HFF-Myc (cell line): ENCODE data around the gene SUN3.
A peak's percentile ranks its signal among the peaks of the same experiment; 100 is the strongest.

Experiments used
- DNase-seq: peaks from one replicate; pipeline ENCODE4 v3.0.0-alpha.2; 2011; ENCODE audit warnings: low read depth; ENCODE audit errors: extremely low read depth
- H3K4me3 ChIP-seq: replicated peaks from 2 replicates; pipeline ENCODE4 v1.5.1; 2011; ENCODE audit warnings: low read depth, mild to moderate bottlenecking, control low read depth, low read length
- TF ChIP-seq, protein P1 (sequence below): IDR thresholded peaks from 2 replicates; pipeline ENCODE4 v1.5.1; 2012; ENCODE audit warnings: mild to moderate bottlenecking, low read depth, low read length, control low read depth; ENCODE audit errors: missing control alignments

SUN3 gene

DNA sequence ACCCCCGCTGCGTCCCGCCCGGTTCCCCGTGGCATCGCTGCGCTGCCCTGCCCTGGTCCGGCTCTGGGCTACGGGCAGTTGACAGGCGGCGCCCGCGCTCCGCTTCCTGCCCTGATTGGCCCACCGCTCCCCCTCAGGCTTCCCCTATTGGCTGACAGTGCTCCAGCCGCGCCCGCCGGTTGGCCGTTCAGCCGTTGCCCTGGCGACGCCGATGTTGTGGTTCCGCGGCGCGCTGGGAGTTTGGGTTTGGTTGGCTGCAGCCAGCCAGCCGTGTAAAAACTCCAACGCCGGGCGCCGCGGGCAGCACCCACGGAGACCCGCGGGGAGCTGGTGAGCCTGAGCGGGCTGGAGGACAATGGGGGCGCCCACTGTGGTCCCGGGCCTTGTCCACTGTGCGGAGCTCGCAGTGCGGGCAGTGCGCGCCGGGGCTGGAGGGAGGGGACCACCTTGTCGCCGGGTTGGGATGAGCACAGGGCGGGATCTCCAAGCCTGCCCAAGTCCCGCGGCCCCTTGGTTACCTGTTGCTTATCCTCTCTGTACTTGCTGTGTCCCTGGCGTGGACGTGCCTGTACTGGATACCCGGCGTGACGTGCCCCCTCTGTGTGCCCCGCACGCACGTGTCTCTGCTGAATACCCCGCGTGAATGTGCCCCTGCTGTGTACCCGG is 6.5 kb upstream of the SUN3 start, which contains the start of gene C7orf57:
Gene C7orf57, plus strand, starts transcription at position 243 of the 666 bp plus-strand sequence. CDS start 766 bp downstream, outside the sequence.
- TF ChIP-seq, protein P1, sequence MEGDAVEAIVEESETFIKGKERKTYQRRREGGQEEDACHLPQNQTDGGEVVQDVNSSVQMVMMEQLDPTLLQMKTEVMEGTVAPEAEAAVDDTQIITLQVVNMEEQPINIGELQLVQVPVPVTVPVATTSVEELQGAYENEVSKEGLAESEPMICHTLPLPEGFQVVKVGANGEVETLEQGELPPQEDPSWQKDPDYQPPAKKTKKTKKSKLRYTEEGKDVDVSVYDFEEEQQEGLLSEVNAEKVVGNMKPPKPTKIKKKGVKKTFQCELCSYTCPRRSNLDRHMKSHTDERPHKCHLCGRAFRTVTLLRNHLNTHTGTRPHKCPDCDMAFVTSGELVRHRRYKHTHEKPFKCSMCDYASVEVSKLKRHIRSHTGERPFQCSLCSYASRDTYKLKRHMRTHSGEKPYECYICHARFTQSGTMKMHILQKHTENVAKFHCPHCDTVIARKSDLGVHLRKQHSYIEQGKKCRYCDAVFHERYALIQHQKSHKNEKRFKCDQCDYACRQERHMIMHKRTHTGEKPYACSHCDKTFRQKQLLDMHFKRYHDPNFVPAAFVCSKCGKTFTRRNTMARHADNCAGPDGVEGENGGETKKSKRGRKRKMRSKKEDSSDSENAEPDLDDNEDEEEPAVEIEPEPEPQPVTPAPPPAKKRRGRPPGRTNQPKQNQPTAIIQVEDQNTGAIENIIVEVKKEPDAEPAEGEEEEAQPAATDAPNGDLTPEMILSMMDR, result no peak
- DNase-seq, result peak; percentile 50
- peak within 1 kb of the TSS; percentile 51 for H3K4me3 ChIP-seq

- no peak overlapping the region for H3K4me3 ChIP-seq
- TF ChIP-seq, protein P1, result no peak
- no peak for DNase-seq
Observed at GRCh38 chr7:48033922-48034321, 5.0 kb upstream of the SUN3 start.

- DNase-seq, result no peak
- H3K4me3 ChIP-seq, result no peak overlapping the region
- TF ChIP-seq, protein P1, result no peak
Observed at GRCh38 chr7:48031111-48031510, 2.2 kb upstream of the SUN3 start.

- DNase-seq, result no peak
Observed at GRCh38 chr7:48025624-48026023, 3.3 kb downstream of the SUN3 start.

DNA sequence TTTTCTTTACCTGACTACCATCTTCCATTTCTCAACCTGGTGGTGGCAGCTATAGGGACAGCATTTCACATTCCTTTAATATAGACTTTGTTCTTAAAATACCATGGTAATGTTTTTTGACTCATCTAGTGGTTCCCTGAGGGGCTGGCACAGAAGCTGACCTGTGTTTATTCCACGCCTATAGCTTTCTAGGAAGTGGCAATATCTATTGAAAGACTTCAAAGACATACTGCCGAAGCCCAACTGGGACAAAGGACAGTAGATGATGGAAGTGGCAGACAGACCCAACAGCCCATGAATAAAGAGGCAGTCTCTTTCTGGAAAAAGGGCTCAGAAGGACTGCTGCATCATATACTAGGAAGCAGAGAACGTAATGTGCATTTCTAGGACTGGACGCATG is 11.2 kb downstream of the SUN3 start:
- H3K4me3 ChIP-seq, result no peak overlapping the region
- TF ChIP-seq, protein P1, result no peak
- no peak for DNase-seq

More at GRCh38 chr7:48025624-48026023, 3.3 kb downstream of the SUN3 start:
- H3K4me3 ChIP-seq, result no peak overlapping the region
- TF ChIP-seq, protein P1, result no peak

GRCh38 chr7:48016641-48017040 is 12.3 kb downstream of the SUN3 start:
- TF ChIP-seq, protein P1, result no peak
- DNase-seq, result no peak

More at GRCh38 chr7:48016641-48017040, 12.3 kb downstream of the SUN3 start:
- H3K4me3 ChIP-seq, result no peak overlapping the region
